ENCODE measurements around the gene ZNF497. TPM values are rescaled to one million over a fixed set of nuclear protein-coding genes. Genes with fewer than 3 reads are reported as not detected.

The ZNF497 gene
- total and polyA plus RNA-seq, 2 of the 8 experiments (the other 6 are each of a cell fraction or from before 2014, with no cell fraction given): 0.93 to 1.4 TPM

DNA sequence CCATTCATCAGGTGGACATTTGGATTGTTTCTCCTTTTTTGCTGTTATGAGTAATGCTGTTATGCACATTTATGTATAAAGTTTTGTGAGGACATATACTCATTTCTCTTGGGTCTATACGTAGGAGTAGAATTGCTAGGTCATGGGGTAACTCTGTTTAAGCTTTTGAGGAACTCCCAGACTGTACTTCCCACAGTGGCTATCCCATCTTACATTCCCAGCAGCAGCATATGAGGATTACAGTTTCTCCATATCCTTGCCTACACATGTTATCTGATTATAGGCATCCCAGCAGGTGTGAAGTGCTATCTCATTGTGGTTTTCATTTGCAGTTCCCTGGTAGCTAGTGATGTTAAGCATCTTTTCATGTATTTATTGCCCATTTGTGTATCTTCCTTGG is 29.9 kb downstream of the ZNF497 start (continued):
- no peak for TF ChIP-seq TAF7 (optimal IDR thresholded peaks at IDR 0.05; ENCODE audit: borderline replicate concordance, low read depth, low read length)
- TF ChIP-seq SP4 (IDR thresholded peaks at IDR 0.05; ENCODE audit: low read length): no peak
- TF ChIP-seq NRF1 (IDR thresholded peaks at IDR 0.05; ENCODE audit: low read depth, low read length): no peak
- TF ChIP-seq POLR2AphosphoS5 (IDR thresholded peaks at IDR 0.05; ENCODE audit: low read depth, low read length): no peak
- no peak for TF ChIP-seq SIN3A (conservative IDR thresholded peaks at IDR 0.05 in 1 of 2, IDR thresholded peaks at IDR 0.05 in 1 of 2; ENCODE audit: low read depth in 1 of 2, low read length in 2 of 2)
- no peak for TF ChIP-seq NANOG (IDR thresholded peaks at IDR 0.05; ENCODE audit: insufficient read depth, low read depth, low read length, poor library complexity, severe bottlenecking)

Data from H1 (cell line).